ENCODE measurements around the gene ART3.
"Not testable (repeated sequence)": the region's sequence is repeated elsewhere in the genome, so short reads cannot be mapped to it uniquely, and the experiment has no call there.

Gene ART3

GRCh38 chr4:76074468-76074867 lies at the start of gene ART3:
TSS of gene ART3 (plus strand) at chr4:76074709. CDS start at chr4:76075890, 1,181 bp downstream.
- DNase-seq: no peak

- DNase-seq: no peak
Measured at GRCh38 chr4:76028350-76028765, 46.2 kb upstream of the ART3 start.

- DNase-seq: no peak
Measured at GRCh38 chr4:76029300-76029699, 45.2 kb upstream of the ART3 start.

- no peak for DNase-seq
Measured at GRCh38 chr4:76035141-76035540, 39.4 kb upstream of the ART3 start.

- DNase-seq: no peak
Measured at GRCh38 chr4:76035799-76036380, 38.6 kb upstream of the ART3 start, which contains the start of gene CXCL11. TSS of gene CXCL11 (minus strand) at chr4:76036070. CDS start at chr4:76035987, 83 bp downstream.

GRCh38 chr4:76036855-76037254 lies 37.7 kb upstream of the ART3 start:
- DNase-seq: no peak

DNA sequence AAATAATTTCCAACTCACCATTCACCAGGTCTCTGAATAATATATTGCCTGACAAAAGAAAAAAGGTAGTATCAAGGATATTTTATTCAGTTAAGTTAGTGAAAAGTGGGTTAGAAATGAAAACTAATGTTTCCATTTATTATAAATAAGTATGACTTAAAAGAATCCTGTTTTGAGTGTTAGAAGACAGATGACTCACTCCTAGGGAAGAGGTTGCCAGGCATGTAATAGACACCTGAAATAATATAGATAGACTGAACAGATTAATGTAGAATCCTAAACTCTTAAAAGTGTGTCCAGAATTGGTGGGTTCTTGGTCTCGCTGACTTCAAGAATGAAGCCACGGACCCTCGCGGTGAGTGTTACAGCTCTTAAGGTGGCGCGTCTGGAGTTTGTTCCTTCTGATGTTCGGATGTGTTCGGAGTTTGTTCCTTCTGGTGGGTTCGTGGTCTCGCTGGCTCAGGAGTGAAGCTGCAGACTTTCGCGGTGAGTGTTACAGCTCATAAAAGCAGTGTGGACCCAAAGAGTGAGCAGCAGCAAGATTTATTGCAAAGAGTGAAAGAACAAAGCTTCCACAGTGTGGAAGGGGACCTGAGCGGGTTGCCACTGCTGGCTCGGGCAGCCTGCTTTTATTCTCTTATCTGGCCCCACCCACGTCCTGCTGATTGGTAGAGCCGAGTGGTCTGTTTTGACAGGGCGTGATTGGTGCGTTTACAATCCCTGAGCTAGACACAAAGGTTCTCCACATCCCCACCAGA lies 32.1 kb upstream of the ART3 start:
- not testable (repeated sequence) for DNase-seq

DNA sequence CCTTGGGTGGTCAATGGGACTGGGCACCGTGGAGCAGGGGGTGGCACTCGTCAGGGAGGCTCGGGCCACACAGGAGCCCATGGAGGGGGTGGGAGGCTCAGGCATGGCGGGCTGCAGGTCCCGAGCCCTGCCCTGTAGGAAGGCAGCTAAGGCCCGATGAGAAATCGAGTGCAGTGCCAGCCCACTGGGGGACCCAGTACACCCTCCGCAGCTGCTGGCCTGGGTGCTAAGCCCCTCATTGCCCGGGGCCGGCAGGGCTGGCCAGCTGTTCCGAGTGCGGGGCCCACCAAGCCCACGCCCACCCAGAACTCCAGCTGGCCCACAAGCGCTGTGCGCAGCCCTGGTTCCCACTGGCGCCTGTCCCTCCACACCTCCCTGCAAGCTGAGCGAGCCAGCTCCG lies 31.2 kb upstream of the ART3 start:
- not testable (repeated sequence) for DNase-seq

GRCh38 chr4:76044686-76045085 lies 29.8 kb upstream of the ART3 start:
- DNase-seq: not testable (repeated sequence)

DNA sequence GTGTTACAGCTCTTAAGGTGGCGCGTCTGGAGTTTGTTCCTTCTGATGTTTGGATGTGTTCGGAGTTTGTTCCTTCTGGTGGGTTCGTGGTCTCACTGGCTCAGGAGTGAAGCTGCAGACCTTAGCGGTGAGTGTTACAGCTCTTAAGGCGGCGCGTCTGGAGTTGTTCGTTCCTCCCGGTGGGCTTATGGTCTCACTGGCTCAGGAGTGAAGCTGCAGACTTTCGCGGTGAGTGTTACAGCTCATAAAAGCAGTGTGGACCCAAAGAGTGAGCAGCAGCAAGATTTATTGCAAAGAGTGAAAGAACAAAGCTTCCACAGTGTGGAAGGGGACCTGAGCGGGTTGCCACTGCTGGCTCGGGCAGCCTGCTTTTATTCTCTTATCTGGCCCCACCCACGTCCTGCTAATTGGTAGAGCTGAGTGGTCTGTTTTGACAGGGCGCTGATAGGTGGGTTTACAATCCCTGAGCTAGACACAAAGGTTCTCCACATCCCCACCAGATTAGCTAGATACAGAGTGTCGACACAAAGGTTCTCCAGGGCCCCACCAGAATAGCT lies 24.6 kb upstream of the ART3 start:
- DNase-seq: not testable (repeated sequence)

DNA sequence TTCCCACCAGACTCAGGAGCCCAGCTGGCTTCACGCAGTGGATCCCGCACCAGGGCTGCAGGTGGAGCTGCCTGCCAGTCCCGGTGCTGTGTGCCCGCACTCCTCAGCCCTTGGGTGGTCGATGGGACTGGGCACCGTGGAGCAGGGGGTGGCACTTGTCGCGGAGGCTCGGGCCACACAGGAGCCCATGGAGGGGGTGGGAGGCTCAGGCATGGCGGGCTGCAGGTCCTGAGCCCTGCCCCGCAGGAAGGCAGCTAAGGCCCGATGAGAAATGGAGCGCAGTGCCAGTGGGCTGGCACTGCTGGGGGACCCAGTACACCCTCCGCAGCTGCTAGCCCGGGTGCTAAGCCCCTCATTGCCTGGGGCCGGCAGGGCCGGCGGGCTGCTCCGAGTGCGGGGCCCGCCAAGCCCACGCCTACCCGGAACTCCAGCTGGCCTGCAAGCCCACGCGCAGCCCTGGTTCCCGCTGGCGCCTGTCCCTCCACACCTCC lies 23.9 kb upstream of the ART3 start:
- DNase-seq: not testable (repeated sequence)

- DNase-seq: no peak
Measured at GRCh38 chr4:76053730-76054129, 20.8 kb upstream of the ART3 start.

DNA sequence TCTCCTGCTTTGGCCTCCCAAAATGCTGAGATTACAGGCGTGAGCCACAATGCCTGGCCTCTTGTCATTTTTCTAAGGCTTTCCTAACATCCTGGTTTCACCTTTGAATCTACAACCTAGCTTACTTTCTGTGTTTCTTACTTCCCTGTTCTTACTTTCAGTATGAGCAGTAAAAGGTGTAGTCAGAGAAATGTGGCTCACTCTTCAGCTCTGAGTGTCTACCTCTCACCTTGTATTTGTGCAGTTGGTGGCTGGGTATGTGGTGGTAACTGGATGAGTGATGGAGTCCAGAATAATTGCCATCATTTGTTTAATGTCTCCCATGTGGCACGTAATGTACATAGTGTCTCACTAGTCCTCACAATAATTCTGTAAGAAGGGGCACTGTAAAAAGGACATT lies 19.5 kb upstream of the ART3 start:
- DNase-seq: no peak

DNA sequence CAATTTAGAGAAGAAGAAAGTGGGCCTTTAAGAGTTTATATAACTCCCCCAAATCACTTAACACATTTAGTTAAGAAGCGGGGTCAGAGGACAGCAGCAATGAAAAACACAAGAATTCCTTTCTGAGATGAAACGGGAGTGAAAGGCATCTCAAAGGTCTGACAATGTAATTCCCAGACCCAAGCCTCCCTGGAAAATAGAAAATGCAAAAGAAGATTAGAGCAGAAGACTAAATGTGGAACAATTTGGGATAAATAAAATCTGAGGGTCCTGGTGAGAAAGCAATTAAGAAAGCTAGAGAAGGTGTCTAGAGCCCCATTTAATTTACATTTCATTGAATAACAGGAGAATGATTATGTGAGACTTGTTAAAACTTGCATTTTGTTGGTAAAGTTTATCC lies 19.1 kb upstream of the ART3 start:
- no peak for DNase-seq

- no peak for DNase-seq
Measured at GRCh38 chr4:76058302-76058701, 16.2 kb upstream of the ART3 start.

GRCh38 chr4:76058888-76059426 lies 15.6 kb upstream of the ART3 start:
- no peak for DNase-seq

- DNase-seq: no peak
Measured at GRCh38 chr4:76059750-76060149, 14.8 kb upstream of the ART3 start.

GRCh38 chr4:76060506-76060905 lies 14.0 kb upstream of the ART3 start:
- no peak for DNase-seq

DNA sequence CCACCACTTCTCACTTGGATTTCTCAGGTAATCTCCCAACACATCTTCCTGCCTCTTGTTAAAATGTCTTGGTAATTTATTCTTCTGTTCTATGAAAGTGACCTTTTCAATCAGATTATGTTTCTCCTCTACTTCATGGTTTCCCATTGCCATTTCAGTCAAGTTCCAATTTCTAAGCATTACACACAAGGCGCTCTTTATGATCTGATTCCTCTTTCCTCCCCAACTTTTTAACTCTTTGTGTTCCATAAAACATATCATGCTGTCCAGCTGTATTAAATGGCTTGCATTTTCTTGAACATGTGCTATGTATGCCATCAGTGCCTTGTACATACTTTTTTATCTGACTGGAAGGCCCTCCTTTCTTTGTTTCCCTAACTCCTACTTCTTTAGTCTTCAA lies 13.1 kb upstream of the ART3 start:
- DNase-seq: no peak

DNA sequence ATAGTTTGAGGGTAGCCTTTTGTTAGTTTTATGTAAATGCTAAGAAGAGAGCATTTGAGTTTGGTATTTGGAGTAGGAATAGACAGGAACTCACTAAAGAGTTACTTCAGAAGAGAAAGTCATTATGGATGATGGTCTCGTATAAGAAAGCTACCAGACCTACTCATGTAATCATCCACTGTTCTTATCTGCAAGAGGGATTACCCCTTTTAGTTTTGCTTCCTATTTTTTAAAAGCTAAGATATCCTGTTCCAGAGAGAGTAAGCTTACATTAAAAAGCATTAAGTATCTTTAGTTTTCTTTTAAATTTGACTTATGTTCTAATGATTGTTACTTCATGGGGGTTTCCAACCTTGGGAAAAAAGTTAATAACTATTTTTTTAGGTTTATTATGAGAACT lies 12.5 kb upstream of the ART3 start:
- no peak for DNase-seq

DNA sequence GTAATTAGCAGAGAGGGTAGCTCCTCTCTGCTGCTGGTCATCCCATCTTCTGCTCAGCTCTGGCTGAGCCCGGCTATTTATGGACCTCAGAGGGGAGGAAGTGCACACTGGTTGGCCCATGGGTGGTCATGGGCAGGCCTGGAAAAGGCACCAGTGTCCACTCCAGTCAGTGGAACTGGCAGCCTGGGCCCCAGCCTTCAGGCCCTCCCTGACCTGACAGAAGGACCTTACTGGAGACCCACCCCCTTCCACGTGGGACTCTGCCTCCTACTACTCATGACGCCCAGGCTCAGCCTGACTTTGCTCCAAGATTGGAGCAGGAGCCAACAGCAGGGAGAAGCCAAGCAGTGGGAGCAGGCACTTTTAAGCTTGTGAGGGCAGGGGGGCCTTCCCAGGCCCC lies 8.0 kb upstream of the ART3 start:
- DNase-seq: no peak

DNA sequence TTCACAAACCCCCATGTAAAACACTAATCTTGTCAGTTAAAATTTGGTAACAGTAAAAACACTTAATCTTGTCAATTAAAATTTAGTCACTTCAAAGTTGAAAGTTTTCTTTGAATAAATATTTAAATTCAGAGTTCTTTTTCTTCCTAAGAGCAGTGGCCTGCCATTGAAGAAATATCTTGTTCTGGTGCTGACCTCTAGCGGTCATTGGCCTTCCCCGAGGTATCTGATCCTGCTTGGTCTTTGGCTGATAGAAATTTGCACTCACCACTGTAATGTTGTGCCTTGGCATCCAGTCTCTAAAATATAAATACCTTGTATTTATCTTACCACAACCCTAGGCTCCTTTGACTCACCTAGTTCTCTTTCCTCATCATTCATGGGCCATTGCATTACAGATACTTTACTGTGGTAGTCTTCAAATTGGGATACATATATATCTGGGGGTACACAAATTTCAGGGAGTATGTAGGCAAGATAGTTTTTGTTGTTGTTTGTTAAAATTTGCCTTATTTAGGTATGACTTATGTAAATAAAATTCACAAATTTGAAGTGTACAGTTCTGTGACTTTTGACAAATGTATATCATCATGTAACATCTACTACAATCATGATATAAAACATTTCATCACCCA lies 6.7 kb upstream of the ART3 start:
- peak; percentile 43 for DNase-seq

- no peak for DNase-seq
Measured at GRCh38 chr4:76072760-76073159, 1.7 kb upstream of the ART3 start.

Measured in DMS79 treated with DMSO at 0.1 percent for 48 hours (cell line).